ENCODE data around the gene CRKL. TPM values are rescaled to one million over a fixed set of nuclear protein-coding genes. Genes with fewer than 3 reads are reported as not detected.

Gene CRKL
- polyA plus RNA-seq, 2 of the 4 experiments (the other 2 are of a cell fraction): 21.4 to 22.8 TPM

DNA sequence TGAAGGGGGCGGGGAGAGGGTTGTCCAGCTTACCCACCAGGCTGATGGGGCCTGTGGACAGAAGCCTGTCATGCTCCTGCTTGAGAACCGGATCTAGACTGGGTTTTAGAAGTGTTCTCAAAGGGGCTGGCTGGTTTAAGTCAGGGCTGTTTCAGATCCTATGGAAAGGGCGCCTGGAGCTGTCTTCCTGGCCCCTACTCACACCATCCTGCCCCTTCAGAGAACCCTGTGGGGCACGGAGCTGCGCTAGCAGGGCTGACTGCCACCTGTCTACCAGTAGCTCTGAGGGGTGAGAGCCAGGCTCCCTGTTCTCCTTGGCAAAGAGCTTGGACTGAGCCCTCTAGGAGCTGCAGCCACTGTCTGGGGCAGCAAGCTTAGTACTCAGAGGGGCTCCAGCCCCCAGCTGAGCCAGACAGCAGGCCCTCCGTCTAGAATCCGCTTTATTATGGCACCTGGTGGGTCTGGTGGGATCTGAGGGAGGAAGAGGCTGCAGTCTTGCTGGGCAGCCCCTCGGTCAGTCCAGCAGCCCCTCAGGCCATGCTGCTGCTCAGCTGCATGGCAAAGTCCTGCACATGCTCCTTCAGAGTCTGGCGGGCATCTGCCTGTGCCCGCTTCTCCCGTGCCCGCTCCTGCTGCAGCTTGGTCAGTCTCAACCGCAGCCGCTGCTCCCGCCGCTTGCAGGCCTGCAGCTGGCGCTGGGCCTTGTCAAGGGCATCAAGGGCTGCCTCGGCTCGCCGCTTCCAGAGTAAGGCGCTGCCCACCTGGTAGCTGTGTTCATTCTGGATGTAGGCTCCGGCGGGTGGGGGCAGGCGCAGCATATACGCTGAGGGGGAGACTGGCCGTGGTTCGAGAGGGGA is 82.4 kb downstream of the CRKL start:
- ATAC-seq: no peak
- H3K4me2 ChIP-seq: 0 out of 3 replicates have a peak overlapping the region, but pooled peaks have one; percentile 75

More for the DNA sequence above, 82.4 kb downstream of the CRKL start:
- Histone ChIP-seq H3K27ac (0 out of 6 replicates have a peak overlapping the region, but pooled peaks of 1 of the 2 experiments have one; percentile 7), H3K4me3 (no peak overlapping the region), H3K4me1 (peaks cover 16% of the 10 kb centered on the region; the same call in 2 of the 3 replicates), H3K9me3 (no peaks in the 10 kb centered on the region)
- WGBS (ENCODE audit: missing lambda C conversion rate): 82% methylated on average over 8 of the region's 27 CpGs
- TF ChIP-seq, protein P1, sequence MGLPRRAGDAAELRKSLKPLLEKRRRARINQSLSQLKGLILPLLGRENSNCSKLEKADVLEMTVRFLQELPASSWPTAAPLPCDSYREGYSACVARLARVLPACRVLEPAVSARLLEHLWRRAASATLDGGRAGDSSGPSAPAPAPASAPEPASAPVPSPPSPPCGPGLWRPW (IDR thresholded peaks at IDR 0.05): no peak
- TF ChIP-seq FOXS1 (CRISPR knock-in tag; IDR thresholded peaks at IDR 0.05): no peak
- TF ChIP-seq NFE2L2 (conservative IDR thresholded peaks at IDR 0.05; ENCODE audit: low read length): no peak
- no peak for TF ChIP-seq POLR2A (IDR thresholded peaks at IDR 0.05; ENCODE audit: low read length)
- no peak for TF ChIP-seq RARB (CRISPR knock-in tag; IDR thresholded peaks at IDR 0.05)
- TF ChIP-seq, protein P2, sequence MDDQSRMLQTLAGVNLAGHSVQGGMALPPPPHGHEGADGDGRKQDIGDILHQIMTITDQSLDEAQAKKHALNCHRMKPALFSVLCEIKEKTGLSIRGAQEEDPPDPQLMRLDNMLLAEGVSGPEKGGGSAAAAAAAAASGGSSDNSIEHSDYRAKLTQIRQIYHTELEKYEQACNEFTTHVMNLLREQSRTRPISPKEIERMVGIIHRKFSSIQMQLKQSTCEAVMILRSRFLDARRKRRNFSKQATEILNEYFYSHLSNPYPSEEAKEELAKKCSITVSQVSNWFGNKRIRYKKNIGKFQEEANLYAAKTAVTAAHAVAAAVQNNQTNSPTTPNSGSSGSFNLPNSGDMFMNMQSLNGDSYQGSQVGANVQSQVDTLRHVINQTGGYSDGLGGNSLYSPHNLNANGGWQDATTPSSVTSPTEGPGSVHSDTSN (IDR thresholded peaks at IDR 0.05): no peak
- TF ChIP-seq TFCP2L1 (CRISPR knock-in tag; IDR thresholded peaks at IDR 0.05): no peak
- TF ChIP-seq, protein P3, sequence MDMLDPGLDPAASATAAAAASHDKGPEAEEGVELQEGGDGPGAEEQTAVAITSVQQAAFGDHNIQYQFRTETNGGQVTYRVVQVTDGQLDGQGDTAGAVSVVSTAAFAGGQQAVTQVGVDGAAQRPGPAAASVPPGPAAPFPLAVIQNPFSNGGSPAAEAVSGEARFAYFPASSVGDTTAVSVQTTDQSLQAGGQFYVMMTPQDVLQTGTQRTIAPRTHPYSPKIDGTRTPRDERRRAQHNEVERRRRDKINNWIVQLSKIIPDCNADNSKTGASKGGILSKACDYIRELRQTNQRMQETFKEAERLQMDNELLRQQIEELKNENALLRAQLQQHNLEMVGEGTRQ (IDR thresholded peaks at IDR 0.05): no peak
- TF ChIP-seq NR3C1 (IDR thresholded peaks at IDR 0.05): no peak
- TF ChIP-seq CHD2 (IDR thresholded peaks at IDR 0.05; ENCODE audit: low read length, partially characterized antibody): no peak
- no peak for TF ChIP-seq EHMT2 (IDR thresholded peaks at IDR 0.05; ENCODE audit: low read depth)
- no peak for TF ChIP-seq JUNB (IDR thresholded peaks at IDR 0.05)
- no peak for TF ChIP-seq E2F6 (IDR thresholded peaks at IDR 0.05; ENCODE audit: borderline replicate concordance, low read depth)
- TF ChIP-seq SREBF2 (IDR thresholded peaks at IDR 0.05): no peak
- no peak; the same call in 1 of the 2 replicates for TF ChIP-seq POLR2AphosphoS2 (conservative IDR thresholded peaks at IDR 0.05; ENCODE audit: low read length)
- TF ChIP-seq, protein P4, sequence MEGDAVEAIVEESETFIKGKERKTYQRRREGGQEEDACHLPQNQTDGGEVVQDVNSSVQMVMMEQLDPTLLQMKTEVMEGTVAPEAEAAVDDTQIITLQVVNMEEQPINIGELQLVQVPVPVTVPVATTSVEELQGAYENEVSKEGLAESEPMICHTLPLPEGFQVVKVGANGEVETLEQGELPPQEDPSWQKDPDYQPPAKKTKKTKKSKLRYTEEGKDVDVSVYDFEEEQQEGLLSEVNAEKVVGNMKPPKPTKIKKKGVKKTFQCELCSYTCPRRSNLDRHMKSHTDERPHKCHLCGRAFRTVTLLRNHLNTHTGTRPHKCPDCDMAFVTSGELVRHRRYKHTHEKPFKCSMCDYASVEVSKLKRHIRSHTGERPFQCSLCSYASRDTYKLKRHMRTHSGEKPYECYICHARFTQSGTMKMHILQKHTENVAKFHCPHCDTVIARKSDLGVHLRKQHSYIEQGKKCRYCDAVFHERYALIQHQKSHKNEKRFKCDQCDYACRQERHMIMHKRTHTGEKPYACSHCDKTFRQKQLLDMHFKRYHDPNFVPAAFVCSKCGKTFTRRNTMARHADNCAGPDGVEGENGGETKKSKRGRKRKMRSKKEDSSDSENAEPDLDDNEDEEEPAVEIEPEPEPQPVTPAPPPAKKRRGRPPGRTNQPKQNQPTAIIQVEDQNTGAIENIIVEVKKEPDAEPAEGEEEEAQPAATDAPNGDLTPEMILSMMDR (IDR thresholded peaks at IDR 0.05): no peak
- TF ChIP-seq ESRRA (IDR thresholded peaks at IDR 0.05; ENCODE audit: borderline replicate concordance, low read length): no peak
- TF ChIP-seq FOSL2 (IDR thresholded peaks at IDR 0.05): no peak
- TF ChIP-seq FOSL2 (CRISPR knock-in tag; IDR thresholded peaks at IDR 0.05): no peak
- no peak for TF ChIP-seq ATOH8 (CRISPR knock-in tag; IDR thresholded peaks at IDR 0.05; ENCODE audit: low read depth)
- TF ChIP-seq RCOR1 (IDR thresholded peaks at IDR 0.05; ENCODE audit: low read depth, low read length): no peak
- FAIRE-seq (no peak), DNase-seq (ENCODE audit: low read depth in 1 of 2, low spot score in 1 of 2) (no peak)
- POLR2A ChIA-PET: interaction anchor here (1.1 to 1.9 kb wide), 3 partner anchors 17 to 195 kb away, joined by 3 to 12 read pairs (median 4); partner anchors contain the start of gene LZTR1
- CTCF ChIA-PET: interaction anchor here (1.1 to 1.8 kb wide), 3 partner anchors 18 to 114 kb away, joined by 3 to 8 read pairs (median 7); partner anchors contain the start of gene LZTR1

All from A549 (cell line).